OCI-LY7 (cell line): Measurements from ENCODE around the gene DDHD1. TPM values are rescaled to one million over a fixed set of nuclear protein-coding genes. Genes with fewer than 3 reads are reported as not detected.

Source experiments
- BruUV-seq: library from RNA; stranded (reverse); fragments of 400-500 nt; replicated peaks from 2 replicates; lab custom pipeline; 2021; lab: Mats Ljungman, UMichigan
- CTCF ChIA-PET: fragments of 300-600 bp; sonication (Branson Sonifier 250); formaldehyde crosslinking; loops from one replicate; lab custom pipeline; 2022; ENCODE audit warnings: antibody characterized with exemption; ENCODE audit not compliant: unreplicated experiment; lab: Charles Lee
- POLR2A ChIA-PET: fragments of 300-600 bp; sonication (Branson Sonifier 250); formaldehyde crosslinking; loops from one replicate; lab custom pipeline; 2022; ENCODE audit warnings: antibody characterized with exemption; lab: Charles Lee
- DNase-seq: peaks from one replicate; pipeline ENCODE4 v3.0.0-alpha.2; 2015; ENCODE audit warnings: low spot score
- H2AFZ ChIP-seq: fragments of 200-600 bp; sonication (generic), shearing (Covaris generic); 2 replicates; pipeline ENCODE4 v1.6.1; 2014; ENCODE audit warnings: mild to moderate bottlenecking, antibody characterized with exemption, low read length, moderate library complexity
- H3K27ac ChIP-seq: fragments of 200-600 bp; sonication (generic); 2 replicates; pipeline ENCODE4 v1.5.1; 2014; ENCODE audit warnings: mixed run types, low read depth, mild to moderate bottlenecking, moderate library complexity, low read length, inconsistent platforms; ENCODE audit not compliant: poor library complexity, severe bottlenecking
- H3K36me3 ChIP-seq: fragments of 200-600 bp; sonication (generic); 2 replicates; pipeline ENCODE4 v1.6.1; 2014; ENCODE audit warnings: mild to moderate bottlenecking, antibody characterized with exemption, low read length, moderate library complexity, mixed read lengths; ENCODE audit not compliant: insufficient read depth
- H3K4me1 ChIP-seq: fragments of 200-600 bp; sonication (generic); 2 replicates; pipeline ENCODE4 v1.5.1; 2014; ENCODE audit warnings: mild to moderate bottlenecking, low read length; ENCODE audit not compliant: insufficient read depth, poor library complexity, severe bottlenecking
- H3K4me2 ChIP-seq: fragments of 200-600 bp; sonication (generic); 2 replicates; pipeline ENCODE4 v1.6.1; 2014; ENCODE audit warnings: mild to moderate bottlenecking, low read length
- H3K4me3 ChIP-seq: fragments of 200-600 bp; sonication (generic); 2 replicates; pipeline ENCODE4 v1.5.1; 2014; ENCODE audit warnings: mild to moderate bottlenecking, low read depth, low read length; ENCODE audit not compliant: poor library complexity, severe bottlenecking
- H3K79me2 ChIP-seq: fragments of 200-600 bp; sonication (generic); 2 replicates; pipeline ENCODE4 v1.6.1; 2016; ENCODE audit warnings: low read depth, mild to moderate bottlenecking, low read length, moderate library complexity, mixed read lengths; ENCODE audit not compliant: insufficient read depth
- H3K9me2 ChIP-seq: fragments of 200-600 bp; sonication (generic); 2 replicates; pipeline ENCODE4 v1.6.1; 2016; ENCODE audit warnings: mild to moderate bottlenecking, low read length, mixed read lengths; ENCODE audit not compliant: insufficient read depth
- H3K9me3 ChIP-seq: fragments of 200-600 bp; sonication (generic); 2 replicates; pipeline ENCODE4 v1.6.1; 2014; ENCODE audit warnings: mild to moderate bottlenecking, mixed run types, low read length, mixed read lengths
- H4K20me1 ChIP-seq: fragments of 200-600 bp; sonication (generic); 2 replicates; pipeline ENCODE4 v1.6.1; 2014; ENCODE audit warnings: mild to moderate bottlenecking, antibody characterized with exemption, low read length, moderate library complexity, mixed read lengths; ENCODE audit not compliant: insufficient read depth
- EZH2phosphoT487 ChIP-seq: fragments of 200-600 bp; sonication (generic); IDR thresholded peaks from 2 replicates; pipeline ENCODE4 v1.6.1; 2018; ENCODE audit warnings: low read depth, borderline replicate concordance, mild to moderate bottlenecking, mixed run types, antibody characterized with exemption, low read length, moderate library complexity, mixed read lengths
- intact Hi-C: fragments of 100-400 bp; cut with micrococcal nuclease; formaldehyde crosslinking; loops from one replicate; pipeline ENCODE4 v1.10.0; 2022; ENCODE audit not compliant: unreplicated experiment
- total RNA-seq, 2 experiments: library from RNA; depleted of rRNA in 1 of 2; stranded (reverse); fragments of >200 nt in 1 of 2; shearing (Covaris generic) in 1 of 2; gene quantifications; 2 replicates each; pipeline ENCODE4 v1.2.3, GENCODE V29; 2014 to 2022
- TF ChIP-seq, protein P1 (sequence below): fragments of 200-600 bp; sonication (generic); conservative IDR thresholded peaks from 2 replicates; pipeline ENCODE4 v1.5.1; 2014; ENCODE audit warnings: mild to moderate bottlenecking, antibody characterized with exemption, low read length, moderate library complexity, mixed read lengths

Gene DDHD1
- total RNA-seq, 2 experiments from 2014 or later = 28.7 to 45.2 TPM

DNA sequence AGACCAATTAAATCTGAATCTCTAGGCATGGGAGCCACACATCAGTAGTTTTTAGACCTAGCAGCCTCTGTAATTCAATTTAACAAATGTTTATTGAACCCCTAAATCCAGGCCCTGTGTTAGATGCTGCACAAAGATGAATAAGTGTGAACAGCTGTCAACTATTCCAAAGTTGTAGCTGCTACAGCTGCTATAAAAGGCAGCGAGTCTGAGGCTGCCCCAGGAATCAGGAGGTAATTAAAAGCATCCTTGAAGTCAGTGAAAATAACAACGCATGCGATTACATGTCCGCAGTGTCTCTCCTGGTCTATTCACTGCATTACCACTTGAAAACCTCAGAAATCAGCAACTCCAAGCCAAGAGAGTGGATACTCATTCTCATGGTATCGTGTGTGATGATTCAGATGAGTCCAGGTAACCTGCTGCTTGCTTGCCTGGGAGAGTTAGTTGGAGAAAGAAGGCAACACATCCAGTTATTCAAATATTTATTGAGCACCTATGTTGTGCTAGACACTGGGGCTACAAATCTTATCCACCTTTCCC is 34.9 kb upstream of the DDHD1 start:
- Histone ChIP-seq H3K9me3 (no peaks in the 10 kb centered on the region), H2AFZ (no peak overlapping the region), H4K20me1 (no peaks in the 10 kb centered on the region), H3K79me2 (no peaks in the 10 kb centered on the region), H3K27ac (no peak overlapping the region), H3K36me3 (no peaks in the 10 kb centered on the region), H3K4me2 (no peak overlapping the region), H3K4me3 (no peak overlapping the region), H3K4me1 (no peaks in the 10 kb centered on the region), H3K9me2 (no peaks in the 10 kb centered on the region)
- DNase-seq = no peak
- no TSS peak for BruUV-seq
- CTCF ChIA-PET = no interaction called here
- TF ChIP-seq EZH2phosphoT487 = no peak
- TF ChIP-seq, protein P1, sequence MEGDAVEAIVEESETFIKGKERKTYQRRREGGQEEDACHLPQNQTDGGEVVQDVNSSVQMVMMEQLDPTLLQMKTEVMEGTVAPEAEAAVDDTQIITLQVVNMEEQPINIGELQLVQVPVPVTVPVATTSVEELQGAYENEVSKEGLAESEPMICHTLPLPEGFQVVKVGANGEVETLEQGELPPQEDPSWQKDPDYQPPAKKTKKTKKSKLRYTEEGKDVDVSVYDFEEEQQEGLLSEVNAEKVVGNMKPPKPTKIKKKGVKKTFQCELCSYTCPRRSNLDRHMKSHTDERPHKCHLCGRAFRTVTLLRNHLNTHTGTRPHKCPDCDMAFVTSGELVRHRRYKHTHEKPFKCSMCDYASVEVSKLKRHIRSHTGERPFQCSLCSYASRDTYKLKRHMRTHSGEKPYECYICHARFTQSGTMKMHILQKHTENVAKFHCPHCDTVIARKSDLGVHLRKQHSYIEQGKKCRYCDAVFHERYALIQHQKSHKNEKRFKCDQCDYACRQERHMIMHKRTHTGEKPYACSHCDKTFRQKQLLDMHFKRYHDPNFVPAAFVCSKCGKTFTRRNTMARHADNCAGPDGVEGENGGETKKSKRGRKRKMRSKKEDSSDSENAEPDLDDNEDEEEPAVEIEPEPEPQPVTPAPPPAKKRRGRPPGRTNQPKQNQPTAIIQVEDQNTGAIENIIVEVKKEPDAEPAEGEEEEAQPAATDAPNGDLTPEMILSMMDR = no peak
- intact Hi-C loops = no loop called here
- POLR2A ChIA-PET = no interaction called here

DNA sequence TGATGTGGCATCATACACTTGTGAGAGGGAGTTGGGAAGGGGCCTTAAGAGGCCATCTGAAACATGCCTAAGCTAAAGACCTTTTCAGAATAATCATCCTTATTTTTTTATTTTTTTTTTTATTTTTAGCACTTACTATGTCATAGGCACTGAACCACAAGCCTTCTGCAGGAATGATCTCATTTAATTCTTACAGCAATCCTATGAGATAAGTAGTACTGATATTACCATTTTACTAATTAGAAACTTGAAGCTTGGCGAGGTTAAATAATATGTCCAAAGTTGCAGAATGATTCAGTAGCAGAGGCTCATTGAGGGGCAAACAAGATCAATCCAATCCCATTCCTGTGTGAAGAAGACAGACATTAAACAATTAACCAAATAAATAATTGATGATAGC is 33.4 kb upstream of the DDHD1 start:
- CTCF ChIA-PET = no interaction called here

DNA sequence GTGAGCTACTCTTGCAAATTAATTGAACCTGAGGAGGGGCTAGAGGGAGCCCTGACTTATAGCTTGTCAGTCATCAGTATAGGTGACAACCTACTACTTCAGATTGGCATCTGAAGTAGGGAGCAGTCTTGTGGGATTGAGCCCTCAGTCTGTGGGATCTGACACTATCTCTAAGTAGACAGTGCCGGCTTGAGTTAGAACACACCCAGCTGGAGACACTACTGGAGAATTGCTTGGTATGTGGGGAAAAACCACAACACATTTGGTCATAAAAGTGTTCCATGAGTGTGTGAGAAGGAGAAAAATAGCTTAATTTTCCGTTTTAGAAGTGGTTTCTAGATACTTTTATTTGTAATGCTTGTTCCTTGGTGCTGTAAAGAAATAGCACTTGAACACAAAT is 30.5 kb upstream of the DDHD1 start:
- Histone ChIP-seq H3K9me3 (no peaks in the 10 kb centered on the region), H3K4me3 (no peak overlapping the region), H3K79me2 (no peaks in the 10 kb centered on the region), H4K20me1 (no peaks in the 10 kb centered on the region), H3K36me3 (no peaks in the 10 kb centered on the region), H2AFZ (no peak overlapping the region), H3K9me2 (no peaks in the 10 kb centered on the region), H3K27ac (no peak overlapping the region), H3K4me1 (no peaks in the 10 kb centered on the region), H3K4me2 (no peak overlapping the region)
- ChIA-PET CTCF (no interaction called here), POLR2A (interaction anchor here (0.7 kb wide), 1 partner anchor 1661 kb away, joined by 3 read pairs; no protein-coding TSS in a partner anchor)
- intact Hi-C loops = no loop called here
- DNase-seq = no peak
- TF ChIP-seq, protein P1 = no peak
- no peak for TF ChIP-seq EZH2phosphoT487
- no TSS peak for BruUV-seq

More for the DNA sequence above, 33.4 kb upstream of the DDHD1 start:
- Histone ChIP-seq H3K79me2 (no peaks in the 10 kb centered on the region), H3K4me3 (no peak overlapping the region), H3K27ac (no peak overlapping the region), H3K4me2 (no peak overlapping the region), H2AFZ (no peak overlapping the region), H3K9me2 (no peaks in the 10 kb centered on the region), H3K9me3 (no peaks in the 10 kb centered on the region), H3K36me3 (no peaks in the 10 kb centered on the region), H4K20me1 (no peaks in the 10 kb centered on the region), H3K4me1 (no peaks in the 10 kb centered on the region)
- intact Hi-C loops = no loop called here
- BruUV-seq = no TSS peak
- TF ChIP-seq EZH2phosphoT487 = no peak
- TF ChIP-seq, protein P1 = no peak
- no peak for DNase-seq
- POLR2A ChIA-PET = no interaction called here
